Ovary (tissue), 9 donors: ENCODE measurements around the gene PRM1. TPM values are rescaled to one million over a fixed set of nuclear protein-coding genes. Genes with fewer than 3 reads are reported as not detected.

Source experiments
- DNase-seq, 5 donors: peaks; one replicate each; pipeline ENCODE4 v3.0.0-alpha.2; 2019 to 2020
- H3K27ac ChIP-seq, 2 donors: fragments of 200-600 bp; one replicate each; pipeline versions ENCODE4 v1.5.1 to v1.8.0; 2019 to 2022
- H3K27me3 ChIP-seq: fragments of 200-600 bp; one replicate; pipeline ENCODE4 v1.8.0; 2022
- H3K36me3 ChIP-seq: fragments of 200-600 bp; sonication (generic); one replicate; pipeline ENCODE4 v1.5.1; 2019
- H3K4me1 ChIP-seq: one replicate; pipeline ENCODE4 v1.8.1; 2013; ENCODE audit warnings: mild to moderate bottlenecking, moderate library complexity; ENCODE audit not compliant: insufficient read depth
- H3K4me3 ChIP-seq: fragments of 200-600 bp; sonication (generic); one replicate; pipeline ENCODE4 v1.5.1; 2017
- H3K9me3 ChIP-seq, 2 donors: fragments of 200-600 bp in 1 of 2; sonication (generic) in 1 of 2; one replicate each; pipeline versions ENCODE4 v1.5.1 to v1.8.1; 2013 to 2019; ENCODE audit warnings: mild to moderate bottlenecking in 1 of 2, moderate library complexity in 1 of 2
- CTCF ChIP-seq, 3 donors: fragments of 450-650 bp in 2 of 3; fragments of 200-600 bp in 1 of 3; IDR thresholded peaks; one replicate each; pipeline versions ENCODE4 v1.5.1 to v1.8.0; 2016 to 2022; ENCODE audit warnings: antibody characterized with exemption in 3 of 3, mild to moderate bottlenecking in 1 of 3
- EP300 ChIP-seq: sonication (generic); formaldehyde crosslinking; IDR thresholded peaks from one replicate; pipeline ENCODE4 v1.6.1; 2017; ENCODE audit warnings: antibody characterized with exemption
- POLR2A ChIP-seq: fragments of 450-650 bp; IDR thresholded peaks from one replicate; pipeline ENCODE4 v1.6.1; 2017; ENCODE audit warnings: antibody characterized with exemption, mild to moderate bottlenecking, moderate library complexity
- whole genome bisulfite sequencing, 3 donors: extraction: QIAGEN DNeasy Blood & Tissue Kit in 1 of 3; methylation state at CpG; one replicate each; pipeline versions ENCODE4 v1.1.5 to v1.1.7; 2013 to 2017; 5-methylcytosine and 5-hydroxymethylcytosine counted together
- intact Hi-C, 4 donors: fragments of 100-400 bp; cut with DNase I; formaldehyde crosslinking; loops; one replicate each; pipeline versions ENCODE4 v1.11.0 to v1.15.1; 2022 to 2023
- polyA plus RNA-seq, 2 donors: library from polyadenylated mRNA; stranded (reverse); fragments of 200-250 nt in 1 of 2; fragments of 350-450 nt in 1 of 2; fragmentation: Illumina TruSeq in 1 of 2; extraction: RNeasy Lipid Tissue Mini Kit (QIAGEN cat#74804) in 1 of 2; gene quantifications; one replicate each; pipeline ENCODE4 v1.2.3, GENCODE V29; 2013 to 2014
- total RNA-seq, 7 donors: library from RNA; depleted of rRNA in 2 of 7; stranded (reverse); fragments of >200 nt in 2 of 7; fragmentation: NEBNext Ultra II Directional in 3 of 7; extraction: Animal tissue kit (Norgen Biotek cat#: 25700) in 3 of 7; gene quantifications; one replicate each; pipeline versions ENCODE4 v1.1.0 to v1.2.4, GENCODE V29; 2016 to 2023
- donor health status: DM: no; HTN: no; CAD: no; lungs with moderate emphysema.
- donor health status: DM: no; HTN: no; CAD: no.
- donor health status: Bipolar disorder and iron deficiency.
- donor health status: DM: yes; HTN: yes; CAD: no.
- donor health status: DM: no; HTN: no; CAD: no.
- donor health status: DM: yes; HTN: yes; CAD: no.

Gene PRM1
- total and polyA plus RNA-seq, 9 donors: not detected

DNA sequence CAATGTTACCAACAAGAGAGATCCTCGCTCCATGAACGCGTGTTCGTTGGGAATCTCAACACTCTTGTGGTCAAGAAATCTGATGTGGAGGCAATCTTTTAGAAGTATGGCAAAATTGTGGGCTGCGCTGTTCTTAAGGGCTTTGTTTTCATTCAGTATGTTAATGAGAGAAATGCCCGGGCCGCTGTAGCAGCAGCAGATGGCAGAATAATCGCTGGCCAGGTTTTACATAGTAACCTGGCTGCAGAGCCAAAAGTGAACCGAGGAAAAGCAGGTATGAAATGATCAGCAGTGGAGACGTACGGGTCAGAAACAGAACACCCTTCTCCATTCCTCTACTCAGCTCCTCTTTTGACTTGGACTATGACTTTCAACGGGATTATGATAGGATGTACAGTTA lies 38.5 kb downstream of the PRM1 start:
- Histone ChIP-seq H3K36me3 (no peaks in the 10 kb centered on the region), H3K27me3 (no peaks in the 10 kb centered on the region), H3K27ac (no peak overlapping the region), H3K9me3 (no peaks in the 10 kb centered on the region), H3K4me1 (no peaks in the 10 kb centered on the region), H3K4me3 (no peak overlapping the region)
- WGBS, 3 donors: 56 to 79% (median 70%) methylated on average over 12 of the region's 12 CpGs
- intact Hi-C loops: no loop called here
- DNase-seq: no peak
- TF ChIP-seq CTCF (IDR thresholded peaks at IDR 0.05) (no peak), POLR2A (no peak), EP300 (no peak)

DNA sequence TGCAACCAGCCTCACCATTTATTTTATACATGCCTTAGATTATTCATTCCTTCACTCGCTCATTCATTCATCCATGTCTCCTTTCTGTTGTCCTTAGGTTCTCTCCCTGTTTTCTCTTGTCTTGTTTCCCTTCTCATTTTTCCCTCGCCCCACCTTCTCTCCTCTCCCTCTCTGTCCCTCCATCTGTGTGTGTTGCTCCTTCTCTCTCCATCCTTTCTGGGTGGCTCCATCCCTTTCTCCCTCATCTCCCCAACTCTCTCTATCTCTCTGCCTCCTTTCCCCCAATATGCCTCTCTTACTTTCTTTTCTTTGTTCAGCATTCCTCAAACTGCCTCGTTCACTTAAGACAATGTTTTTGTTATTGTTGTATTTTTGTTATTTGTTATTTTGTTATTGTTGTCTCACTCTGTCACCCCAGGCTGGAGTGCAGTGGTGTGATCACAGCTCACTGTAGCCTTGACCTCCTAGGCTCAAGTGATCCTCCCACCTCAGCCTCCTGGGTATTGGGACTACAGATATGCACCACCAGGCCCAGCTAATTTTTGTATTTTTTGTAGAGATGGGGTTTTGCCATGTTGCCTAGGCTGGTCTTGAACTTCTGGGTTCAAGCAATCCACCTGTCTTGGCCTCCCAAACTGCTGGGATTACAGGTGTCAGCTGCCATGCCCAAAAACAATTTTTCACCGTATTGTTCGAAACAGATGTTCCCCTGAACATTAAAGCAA lies 39.5 kb downstream of the PRM1 start:
- TF ChIP-seq POLR2A: no peak
- no peak for TF ChIP-seq CTCF (IDR thresholded peaks at IDR 0.05)
- no peak for TF ChIP-seq EP300
- H3K27ac ChIP-seq: no peak overlapping the region
- no peaks in the 10 kb centered on the region for H3K36me3 ChIP-seq
- WGBS, 3 donors: 89 to 93% (median 92%) methylated on average over 5 of the region's 5 CpGs
- H3K4me3 ChIP-seq: no peak overlapping the region
- no peaks in the 10 kb centered on the region for H3K4me1 ChIP-seq
- no peaks in the 10 kb centered on the region for H3K27me3 ChIP-seq
- H3K9me3 ChIP-seq: no peaks in the 10 kb centered on the region
- intact Hi-C loops: no loop called here
- DNase-seq: no peak

DNA sequence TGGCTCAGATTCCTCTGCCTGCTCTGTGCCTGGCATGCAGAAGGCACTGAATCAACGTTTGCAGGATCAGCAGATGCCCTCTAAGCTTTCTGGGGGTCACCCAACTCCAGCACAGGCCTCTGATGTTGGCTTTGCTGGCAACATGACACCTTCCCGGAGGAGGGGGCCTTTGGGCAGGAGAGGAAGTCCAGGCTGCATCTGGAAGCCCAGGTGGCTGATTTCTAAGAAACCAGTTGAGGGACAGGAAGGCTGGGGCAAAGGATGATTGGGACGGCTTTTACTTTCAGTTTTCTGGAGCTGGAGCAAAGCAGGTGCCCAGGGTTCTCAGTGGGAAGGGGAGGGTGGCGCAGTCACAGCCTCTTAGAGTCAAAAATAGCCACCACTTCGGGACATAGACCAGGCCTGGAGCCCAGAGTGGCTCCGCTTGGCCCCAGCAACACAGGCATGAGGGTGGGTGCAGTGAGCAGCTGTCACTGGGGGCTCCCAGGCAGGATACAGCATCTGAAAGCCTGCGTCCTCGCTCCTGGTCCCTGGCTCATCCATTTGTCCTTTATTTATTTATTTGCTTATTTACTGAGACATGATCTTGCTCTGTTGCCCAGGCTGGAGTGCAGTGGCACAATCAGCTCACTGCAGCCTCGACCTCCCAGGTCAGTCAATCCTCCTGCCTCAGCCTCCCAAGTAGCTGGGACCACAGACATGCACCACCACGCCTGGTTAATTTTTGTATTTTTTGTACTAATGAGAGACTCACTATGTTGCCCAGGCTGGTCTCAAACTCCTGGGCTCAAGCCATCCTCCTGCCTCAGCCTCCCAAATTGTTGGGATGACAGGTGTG lies 40.3 kb downstream of the PRM1 start:
- Histone ChIP-seq H3K9me3 (no peaks in the 10 kb centered on the region), H3K27me3 (no peaks in the 10 kb centered on the region), H3K27ac (no peak overlapping the region), H3K4me1 (no peaks in the 10 kb centered on the region), H3K36me3 (no peaks in the 10 kb centered on the region), H3K4me3 (no peak overlapping the region)
- WGBS, 3 donors: 79 to 84% (median 82%) methylated on average over 10 of the region's 10 CpGs
- DNase-seq: no peak
- intact Hi-C loops: no loop called here
- TF ChIP-seq CTCF (IDR thresholded peaks at IDR 0.05) (no peak), EP300 (no peak), POLR2A (no peak)

GRCh38 chr16:11239644-11240632 lies 41.2 kb downstream of the PRM1 start:
- intact Hi-C loops: no loop called here
- Histone ChIP-seq H3K27ac (no peak overlapping the region), H3K4me3 (no peak overlapping the region)

More at GRCh38 chr16:11239644-11240632, 41.2 kb downstream of the PRM1 start:
- Histone ChIP-seq H3K36me3 (no peaks in the 10 kb centered on the region), H3K9me3 (no peaks in the 10 kb centered on the region), H3K27me3 (no peaks in the 10 kb centered on the region), H3K4me1 (no peaks in the 10 kb centered on the region)
- TF ChIP-seq EP300: no peak
- TF ChIP-seq CTCF (IDR thresholded peaks at IDR 0.05): no peak
- TF ChIP-seq POLR2A: no peak
- 81 to 87% (median 86%) methylated on average over 10 of the region's 10 CpGs for WGBS, 3 donors
- no peak for DNase-seq
